KOPT-K1 (cell line): ENCODE results near the gene BRMS1L.
"Not testable (repeated sequence)": the region's sequence is repeated elsewhere in the genome, so short reads cannot be mapped to it uniquely, and the experiment has no call there.

Source experiments
- H3K27ac ChIP-seq: fragments of 200-600 bp; sonication (generic); 2 replicates; pipeline ENCODE4 v1.5.1; 2016; ENCODE audit warnings: antibody characterized with exemption, mild to moderate bottlenecking, low read depth, low read length; ENCODE audit not compliant: poor library complexity, severe bottlenecking
- H3K36me3 ChIP-seq: fragments of 200-600 bp; sonication (generic); 2 replicates; pipeline ENCODE4 v1.5.1; 2017; ENCODE audit warnings: antibody characterized with exemption, mild to moderate bottlenecking, low read length, moderate library complexity; ENCODE audit not compliant: insufficient read depth
- H3K9me3 ChIP-seq: fragments of 200-600 bp; sonication (generic); 2 replicates; pipeline ENCODE4 v1.5.1; 2017; ENCODE audit warnings: antibody characterized with exemption, low read length, mild to moderate bottlenecking; ENCODE audit not compliant: insufficient read depth, poor library complexity, severe bottlenecking

BRMS1L gene

DNA sequence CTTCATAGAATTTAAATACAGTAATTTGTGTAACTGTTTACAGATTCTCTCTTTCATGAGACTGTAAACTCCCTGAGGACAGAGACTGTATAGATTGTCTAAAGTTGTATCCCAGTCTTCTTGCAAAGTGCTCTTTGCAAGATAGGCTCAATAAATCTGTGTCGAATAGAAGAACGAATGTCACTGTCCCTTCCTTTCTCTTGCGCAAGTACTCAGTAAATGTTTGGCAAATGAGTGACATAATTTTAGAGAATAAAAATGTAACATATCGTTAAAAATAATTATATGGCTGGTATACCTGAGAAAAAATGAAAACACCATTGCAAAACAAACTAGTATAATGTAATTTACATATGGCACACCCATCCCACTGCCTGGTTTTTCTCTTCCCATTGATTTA, 15.2 kb upstream of the BRMS1L start:
- no peaks in the 10 kb centered on the region for H3K9me3 ChIP-seq
- no peak overlapping the region for H3K27ac ChIP-seq
- no peaks in the 10 kb centered on the region for H3K36me3 ChIP-seq

DNA sequence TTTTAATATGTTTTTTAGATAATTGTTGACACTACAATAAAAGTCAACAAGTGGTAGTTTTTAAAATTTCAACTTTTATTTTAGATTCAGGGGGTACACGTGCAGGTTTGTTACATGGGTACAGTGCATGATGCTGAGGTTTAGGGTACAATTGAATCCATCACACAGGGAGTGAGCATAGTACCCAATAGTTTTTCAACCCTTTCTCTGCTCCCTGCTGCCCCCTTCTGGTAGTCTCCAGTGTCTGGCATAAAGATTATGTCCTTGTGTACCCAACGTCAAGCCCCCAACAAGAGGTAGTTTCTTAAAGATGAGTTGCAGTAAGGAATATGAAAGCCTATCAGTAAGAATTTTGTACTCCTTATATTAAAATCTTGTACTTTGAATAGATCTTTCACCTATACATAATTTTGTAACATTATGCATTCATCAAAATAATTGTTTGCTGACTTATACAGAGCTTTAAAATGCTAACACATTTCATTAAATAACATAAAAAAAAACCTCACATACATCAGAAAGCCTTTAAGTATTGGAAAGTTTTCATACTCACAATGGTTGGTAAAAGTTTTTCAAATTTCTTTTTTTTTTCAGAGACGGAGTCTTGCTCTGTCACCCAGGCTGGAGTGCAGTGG, 11.7 kb upstream of the BRMS1L start:
- Histone ChIP-seq H3K9me3 (no peaks in the 10 kb centered on the region), H3K36me3 (no peaks in the 10 kb centered on the region), H3K27ac (no peak overlapping the region)

DNA sequence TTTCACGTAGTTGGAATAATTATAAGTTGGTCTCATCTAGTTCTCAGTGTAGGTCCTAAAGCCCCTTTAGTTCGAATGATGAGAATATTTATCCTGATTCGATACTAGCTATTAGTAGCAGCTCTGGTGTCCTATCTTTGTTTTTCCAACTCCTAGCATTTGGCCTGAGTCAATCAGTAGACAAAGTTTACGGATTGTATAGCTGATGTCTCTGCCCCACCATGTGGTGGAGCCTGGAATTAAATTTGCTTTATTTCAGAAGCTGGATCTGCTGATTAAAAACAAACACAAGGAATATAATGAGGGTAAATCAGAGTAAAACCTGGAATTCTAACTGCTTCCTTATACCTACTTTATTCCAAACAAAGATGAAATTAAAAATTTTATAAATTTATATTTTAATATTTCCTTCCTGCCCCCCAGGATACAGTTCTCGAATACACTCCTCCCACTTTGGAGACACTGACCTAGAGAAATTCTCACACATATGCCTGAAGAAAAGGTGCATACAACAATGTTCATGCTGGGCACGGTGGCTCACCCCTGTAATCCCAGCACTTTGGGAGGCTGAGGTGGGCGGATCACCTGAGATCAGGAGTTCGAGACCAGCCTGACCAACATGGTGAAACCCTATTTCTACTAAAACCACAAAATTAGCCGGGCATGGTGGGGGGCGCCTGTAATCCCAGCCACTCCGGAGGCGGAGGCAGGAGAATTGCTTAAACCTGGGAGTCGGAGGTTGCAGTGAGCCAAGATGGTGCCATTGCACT, 7.6 kb upstream of the BRMS1L start:
- Histone ChIP-seq H3K27ac (no peak overlapping the region), H3K36me3 (no peaks in the 10 kb centered on the region), H3K9me3 (no peaks in the 10 kb centered on the region)

DNA sequence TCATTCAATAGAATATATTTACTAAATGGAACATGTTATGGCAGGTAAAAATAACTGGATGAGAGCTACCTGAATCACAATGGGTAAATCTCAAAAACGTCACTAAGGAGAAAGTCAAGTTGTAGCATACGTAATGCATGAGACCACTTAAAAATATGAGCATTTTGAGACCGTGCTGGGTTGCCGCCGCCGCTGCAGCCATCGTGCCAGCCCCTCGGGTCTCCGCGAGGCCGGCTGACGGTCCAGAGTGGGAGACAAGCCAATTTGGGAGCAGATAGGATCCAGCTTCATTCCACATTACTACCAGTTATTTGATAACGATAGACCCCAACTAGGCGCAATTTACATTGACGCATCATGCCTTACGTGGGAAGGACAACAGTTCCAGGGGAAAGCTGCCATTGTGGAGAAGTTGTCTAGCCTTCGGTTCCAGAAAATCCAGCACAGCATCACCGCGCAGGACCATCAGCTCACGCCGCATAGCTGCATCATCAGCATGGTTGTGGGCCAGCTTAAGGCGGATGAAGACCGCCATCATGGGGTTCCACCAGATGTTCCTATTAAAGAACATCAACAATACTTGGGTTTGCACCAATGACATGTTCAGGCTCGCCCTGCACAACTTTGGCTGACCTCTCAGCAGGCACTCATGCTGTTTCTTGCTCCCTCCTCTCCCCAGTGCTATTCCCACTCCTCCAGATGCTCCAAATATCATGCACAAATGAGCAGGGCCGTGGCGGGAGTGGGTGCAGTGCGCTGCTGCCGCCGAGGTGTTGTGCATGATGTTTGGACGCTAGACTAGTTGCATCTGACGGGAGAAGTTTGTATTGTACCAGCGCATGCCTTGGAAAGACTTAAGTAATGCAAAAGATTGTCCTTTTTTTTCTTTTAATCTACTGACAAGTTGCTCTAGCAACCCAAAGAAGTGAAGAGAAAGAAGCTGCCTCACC, 6.3 kb upstream of the BRMS1L start:
- Histone ChIP-seq H3K9me3 (no peaks in the 10 kb centered on the region), H3K27ac (no peak overlapping the region), H3K36me3 (no peaks in the 10 kb centered on the region)

DNA sequence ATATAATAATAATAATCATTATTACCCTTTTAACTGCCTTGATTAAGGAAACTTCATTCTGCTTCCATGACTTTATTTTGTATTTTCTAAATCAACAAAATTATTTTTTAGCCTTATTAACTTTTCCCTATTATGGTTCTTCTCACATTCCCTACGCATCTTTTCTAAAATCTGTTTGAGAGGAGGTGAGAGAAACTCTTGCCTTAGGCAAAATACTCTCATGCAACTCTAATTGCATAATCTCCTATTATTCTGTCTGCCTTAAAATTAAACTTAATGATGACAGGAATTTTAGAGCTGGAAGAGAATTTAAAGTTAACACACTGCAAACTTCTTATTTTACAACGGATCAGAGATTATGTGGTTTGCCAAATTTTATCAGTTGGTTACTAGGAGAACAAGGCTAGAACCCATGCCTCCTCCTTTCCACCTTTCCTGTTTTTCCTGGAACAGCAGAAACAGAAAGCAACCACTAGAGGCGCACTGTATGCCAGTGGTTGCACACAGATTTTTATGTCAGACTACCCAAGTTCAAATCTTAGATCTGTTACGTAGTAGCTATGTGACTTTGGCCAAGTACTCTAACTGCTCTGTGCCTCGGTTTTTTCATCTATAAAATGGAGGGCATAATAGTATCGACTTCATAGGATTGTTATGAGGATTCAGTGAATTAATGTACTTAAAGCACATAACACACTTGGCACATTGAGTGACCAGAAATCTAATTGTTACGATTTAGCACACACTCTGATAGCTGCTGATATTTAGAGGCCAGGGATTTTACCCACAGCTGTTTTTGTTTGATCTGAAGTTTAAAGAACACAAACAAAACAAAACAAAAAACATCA, 4.3 kb upstream of the BRMS1L start:
- H3K36me3 ChIP-seq, result no peaks in the 10 kb centered on the region
- H3K9me3 ChIP-seq, result no peaks in the 10 kb centered on the region
- no peak overlapping the region for H3K27ac ChIP-seq

DNA sequence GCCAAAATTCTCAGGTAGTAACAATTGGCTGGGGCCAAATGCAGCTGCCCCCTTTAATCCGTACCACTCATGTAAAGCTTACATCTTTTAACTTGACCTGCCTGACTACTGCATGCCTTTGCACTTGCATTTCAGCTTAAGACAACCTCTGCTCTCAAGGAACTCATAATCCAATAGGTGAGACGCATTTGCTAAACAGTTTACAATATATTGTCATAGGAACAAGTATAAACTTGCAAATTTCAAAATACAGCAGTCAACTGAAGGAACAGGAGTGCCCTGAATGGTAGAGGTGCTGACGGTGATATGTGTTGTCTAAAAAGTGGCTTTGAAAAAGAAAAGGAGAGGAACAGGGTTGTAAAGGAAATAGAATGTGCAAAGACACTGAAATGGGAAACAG, 3.6 kb upstream of the BRMS1L start:
- no peaks in the 10 kb centered on the region for H3K9me3 ChIP-seq
- H3K27ac ChIP-seq, result no peak overlapping the region
- no peaks in the 10 kb centered on the region for H3K36me3 ChIP-seq

DNA sequence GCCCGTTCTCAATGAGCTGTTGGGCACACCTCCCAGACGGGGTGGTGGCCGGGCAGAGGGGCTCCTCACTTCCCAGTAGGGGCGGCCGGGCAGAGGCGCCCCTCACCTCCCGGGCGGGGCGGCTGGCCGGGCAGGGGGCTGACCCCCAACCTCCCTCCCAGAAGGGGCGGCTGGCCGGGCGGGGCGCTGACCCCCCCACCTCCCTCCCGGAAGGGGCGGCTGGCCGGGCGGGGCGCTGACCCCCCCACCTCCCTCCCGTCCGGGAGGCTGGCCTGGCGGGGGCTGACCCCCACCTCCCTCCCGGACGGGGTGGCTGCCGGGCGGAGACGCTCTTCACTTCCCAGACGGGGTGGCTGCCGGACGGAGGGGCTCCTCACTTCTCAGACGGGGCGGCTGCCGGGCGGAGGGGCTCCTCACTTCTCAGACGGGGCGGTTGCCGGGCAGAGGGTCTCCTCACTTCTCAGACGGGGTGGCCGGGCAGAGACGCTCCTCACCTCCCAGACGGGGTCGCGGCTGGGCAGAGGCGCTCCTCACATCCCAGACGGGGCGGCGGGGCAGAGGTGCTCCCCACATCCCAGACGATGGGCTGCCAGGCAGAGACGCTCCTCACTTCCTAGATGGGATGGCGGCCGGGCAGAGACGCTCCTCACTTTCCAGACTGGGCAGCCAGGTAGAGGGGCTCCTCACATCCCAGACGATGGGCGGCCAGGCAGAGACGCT, 1.5 kb upstream of the BRMS1L start:
- H3K27ac ChIP-seq, H3K9me3 ChIP-seq, H3K36me3 ChIP-seq: not testable (repeated sequence)

DNA sequence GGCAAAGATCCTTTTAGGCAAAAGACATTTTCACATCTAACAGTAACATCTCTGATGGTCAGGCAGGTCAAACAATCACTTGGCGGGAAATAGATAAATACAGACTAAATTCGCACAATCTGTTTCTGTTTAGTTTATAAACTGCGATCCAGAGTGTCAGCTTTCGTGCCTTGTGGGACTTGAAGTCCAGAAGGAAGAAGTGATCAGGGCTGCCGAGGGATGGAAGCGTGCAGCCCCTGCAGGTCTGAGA, 245 bp upstream of the BRMS1L start:
- peak overlapping the region; percentile 56 for H3K27ac ChIP-seq
- peaks cover 2% of the 10 kb centered on the region; the same call in 1 of the 2 replicates for H3K36me3 ChIP-seq
- no peaks in the 10 kb centered on the region for H3K9me3 ChIP-seq

DNA sequence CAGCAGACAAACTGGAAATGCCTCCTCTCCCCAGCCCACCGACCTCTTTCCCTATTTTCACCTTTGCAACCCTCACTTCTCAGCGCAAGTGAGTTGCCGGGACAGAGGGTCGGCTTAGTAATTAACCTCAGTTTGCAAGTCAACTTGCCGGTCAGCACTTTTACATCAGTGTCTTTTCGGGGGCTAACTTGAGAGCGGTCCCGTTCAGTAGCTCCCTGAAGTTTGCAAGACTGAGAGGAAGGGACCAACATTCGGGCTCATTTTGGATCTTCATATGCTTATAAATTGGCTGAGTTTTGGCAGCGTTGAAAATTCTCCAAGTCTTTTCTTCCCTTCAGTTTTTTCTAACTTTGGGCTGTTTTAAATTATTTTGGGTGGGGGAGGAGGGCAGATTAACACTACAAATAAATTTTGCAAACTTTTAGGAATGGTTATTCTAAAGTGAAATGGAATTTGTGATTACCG, 846 bp downstream of the BRMS1L start:
- Histone ChIP-seq H3K9me3 (no peaks in the 10 kb centered on the region), H3K36me3 (peaks cover 13% of the 10 kb centered on the region), H3K27ac (peak overlapping the region; percentile 71)

DNA sequence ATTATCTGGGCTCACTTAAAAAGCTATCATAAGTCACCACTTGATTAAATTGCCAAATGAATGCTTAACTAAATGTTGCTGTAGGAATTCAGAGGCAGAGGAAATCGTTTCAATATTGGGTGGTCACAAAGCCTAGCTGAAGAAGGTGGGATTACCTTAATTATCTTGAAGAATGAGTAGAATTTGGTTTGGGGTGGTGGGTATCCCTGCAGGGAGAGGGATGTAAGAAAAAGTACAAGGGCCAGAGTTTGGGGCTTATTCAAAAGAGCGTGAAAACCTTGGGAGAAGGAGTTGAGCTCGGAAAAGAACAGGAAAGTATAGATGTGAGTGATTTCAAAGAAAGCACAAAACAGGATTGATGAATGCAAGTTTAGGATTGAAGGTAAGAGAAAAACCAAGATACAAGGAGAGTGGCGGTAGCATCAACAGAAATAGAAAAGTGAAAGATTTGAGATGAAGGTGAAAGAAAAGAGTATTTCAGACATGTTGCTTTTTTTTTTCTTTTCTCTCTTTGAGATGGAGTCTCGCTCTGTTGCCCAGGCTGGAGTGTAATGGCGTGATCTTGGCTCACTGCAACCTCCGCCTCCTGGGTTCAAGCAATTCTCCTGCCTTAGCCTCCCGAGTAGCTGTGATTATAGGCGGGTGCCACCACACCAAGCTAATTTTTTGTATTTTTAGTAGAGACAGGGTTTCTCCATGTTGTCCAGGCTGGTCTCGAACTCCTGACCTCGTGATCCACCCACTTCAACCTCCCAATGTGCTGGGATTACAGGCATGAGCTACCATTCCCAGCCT, 1.7 kb downstream of the BRMS1L start:
- Histone ChIP-seq H3K9me3 (no peaks in the 10 kb centered on the region), H3K27ac (no peak overlapping the region)

DNA sequence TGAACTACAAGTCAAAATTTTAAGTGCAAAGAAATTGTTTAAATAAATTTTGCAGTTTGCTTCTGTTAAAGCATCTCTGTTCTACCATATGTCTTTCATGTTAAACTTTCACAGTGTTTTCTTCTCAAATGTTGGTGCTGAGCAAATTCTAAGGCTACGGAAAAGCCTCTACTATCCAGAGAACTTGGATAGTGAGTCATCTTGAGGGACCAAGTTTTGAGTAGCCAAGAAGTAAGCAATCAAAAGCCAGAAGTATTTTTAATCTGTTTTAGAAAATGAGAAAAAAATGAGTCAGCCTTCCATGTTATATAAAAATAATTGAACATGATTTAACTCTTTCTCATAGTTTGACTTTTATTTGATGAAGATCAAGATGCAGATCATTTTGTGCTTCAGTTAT, 3.3 kb downstream of the BRMS1L start:
- Histone ChIP-seq H3K9me3 (no peaks in the 10 kb centered on the region), H3K36me3 (peaks cover 35% of the 10 kb centered on the region), H3K27ac (no peak overlapping the region)

More for the DNA sequence above, 1.7 kb downstream of the BRMS1L start:
- H3K36me3 ChIP-seq, result peaks cover 20% of the 10 kb centered on the region

DNA sequence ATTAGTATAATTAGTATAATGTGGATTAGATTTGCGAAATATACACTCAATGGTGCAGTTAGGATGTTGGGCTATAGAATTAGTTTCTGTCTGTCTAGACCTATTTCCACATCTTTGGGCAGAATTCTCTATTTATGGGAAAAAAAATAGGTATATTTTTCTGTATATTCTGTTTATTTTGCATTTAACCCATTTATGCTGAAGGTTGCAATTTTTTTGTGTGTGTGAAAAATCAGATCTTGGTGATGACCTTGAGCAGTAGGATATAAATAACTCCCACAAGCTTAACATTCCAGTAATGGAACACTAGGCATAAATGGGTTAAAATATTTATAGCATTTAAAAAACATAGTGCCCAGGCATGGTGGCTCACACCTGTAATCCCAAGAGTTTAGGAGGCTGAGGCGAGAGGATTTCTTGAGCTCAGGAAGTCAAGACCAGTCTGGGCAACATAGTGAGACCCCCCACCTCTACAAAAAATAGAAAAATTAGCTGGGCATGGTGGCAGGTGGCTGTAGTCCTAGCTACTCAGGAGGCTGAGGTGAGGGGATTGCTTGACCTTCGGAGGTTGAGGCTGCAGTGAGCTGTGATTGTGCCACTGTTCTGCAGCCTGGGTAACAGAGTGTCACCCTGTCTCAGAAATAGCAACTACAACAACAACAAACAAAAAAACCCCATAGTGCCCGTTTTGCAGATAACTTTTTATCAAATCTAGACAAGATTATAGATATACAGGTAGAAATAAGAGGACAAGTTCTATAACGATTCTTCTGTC, 9.3 kb downstream of the BRMS1L start:
- peaks cover 67% of the 10 kb centered on the region for H3K36me3 ChIP-seq
- H3K9me3 ChIP-seq, result peaks cover 15% of the 10 kb centered on the region
- H3K27ac ChIP-seq, result no peak overlapping the region

DNA sequence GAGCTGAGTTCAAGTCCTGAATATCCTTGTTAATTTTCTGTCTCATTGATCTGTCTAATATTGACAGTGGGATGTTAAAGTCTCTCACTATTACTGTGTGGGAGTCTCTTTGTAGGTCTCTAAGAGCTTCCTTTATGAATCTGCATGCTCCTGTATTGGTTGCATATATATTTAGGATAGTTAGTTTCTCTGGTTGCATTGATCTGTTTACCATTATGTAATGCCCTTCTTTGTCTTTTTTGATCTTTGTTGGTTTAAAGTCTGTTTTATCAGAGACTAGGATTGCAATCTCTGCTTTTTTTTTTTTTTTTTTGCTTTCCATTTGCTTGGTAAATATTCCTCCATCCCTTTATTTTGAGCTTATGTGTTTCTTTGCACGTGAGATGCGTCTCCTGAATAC, 15.6 kb downstream of the BRMS1L start:
- Histone ChIP-seq H3K36me3 (peaks cover 65% of the 10 kb centered on the region), H3K9me3 (peaks cover 44% of the 10 kb centered on the region)
- H3K27ac ChIP-seq, result not testable (repeated sequence)
